ENCODE measurements around the gene VAMP1. TPM values are rescaled to one million over a fixed set of nuclear protein-coding genes. Genes with fewer than 3 reads are reported as not detected.
A peak's percentile ranks its signal among the peaks of the same experiment; 100 is the strongest.

The VAMP1 gene
- total and polyA plus RNA-seq, 12 donors = 1.4 to 10.2 (median 3.0) TPM

DNA sequence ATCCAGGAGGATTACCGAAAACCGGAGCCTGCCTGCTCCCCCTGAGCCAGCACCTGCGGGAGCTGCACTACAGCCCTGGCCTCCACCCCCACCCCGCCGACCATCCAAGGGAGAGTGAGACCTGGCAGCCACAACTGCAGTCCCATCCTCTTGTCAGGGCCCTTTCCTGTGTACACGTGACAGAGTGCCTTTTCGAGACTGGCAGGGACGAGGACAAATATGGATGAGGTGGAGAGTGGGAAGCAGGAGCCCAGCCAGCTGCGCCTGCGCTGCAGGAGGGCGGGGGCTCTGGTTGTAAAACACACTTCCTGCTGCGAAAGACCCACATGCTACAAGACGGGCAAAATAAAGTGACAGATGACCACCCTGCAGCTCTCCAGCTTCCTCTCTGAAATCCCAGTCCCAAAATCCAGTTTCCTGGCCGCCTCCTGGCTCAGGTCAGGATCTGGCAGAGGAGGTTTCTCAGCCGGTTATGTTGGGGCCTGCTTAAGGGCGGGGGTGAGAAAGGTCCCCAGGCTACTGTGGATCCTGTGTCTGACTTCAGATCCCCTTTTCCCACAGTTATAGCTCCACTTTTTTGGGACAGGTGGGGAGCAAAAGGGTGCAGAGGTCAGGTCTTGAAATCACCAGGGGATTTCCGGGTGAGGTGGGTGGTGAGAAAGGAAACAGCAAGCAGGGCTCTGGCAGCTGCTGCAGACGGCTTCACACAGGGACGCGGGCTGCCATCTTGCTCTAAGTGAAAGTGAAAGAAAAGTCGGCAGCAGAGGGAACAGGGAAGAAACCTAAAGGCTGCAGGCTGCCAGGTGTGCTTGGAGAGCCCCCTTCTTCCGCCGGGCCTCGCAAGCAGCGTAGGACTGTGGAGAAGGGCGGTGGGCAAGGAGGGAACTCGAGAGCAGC lies 18.9 kb downstream of the VAMP1 start, which contains the start of gene TAPBPL:
Gene TAPBPL, plus strand, starts transcription at position 695 of the 897 bp plus-strand sequence. CDS start 207 bp downstream, outside the sequence.
- ATAC-seq (peak; percentile 91 to 96 (median 94)), DNase-seq (peak; percentile 84 to 90)
- Histone ChIP-seq H3K36me3 (peaks cover 0 to 51% (median 13%) of the 10 kb centered on the region in 9 donors), H3K4me3 (peak within 1 kb of the TSS; percentile 56 to 85 (median 68)), H3K4me1 (peaks cover 4 to 31% (median 27%) of the 10 kb centered on the region in 9 donors), H3K9me3 (no peaks in the 10 kb centered on the region), H3K27me3 (no peaks in the 10 kb centered on the region), H3K27ac (peak within 1 kb of the TSS; percentile 92 to 100 (median 98))
- intact Hi-C loops (cut with DNase I) = loop anchor here in 1 of 10 donors (5.0 kb wide), 1 partner anchor 81 kb away; the partner anchor contains the start of gene GAPDH
- TF ChIP-seq, protein P1, sequence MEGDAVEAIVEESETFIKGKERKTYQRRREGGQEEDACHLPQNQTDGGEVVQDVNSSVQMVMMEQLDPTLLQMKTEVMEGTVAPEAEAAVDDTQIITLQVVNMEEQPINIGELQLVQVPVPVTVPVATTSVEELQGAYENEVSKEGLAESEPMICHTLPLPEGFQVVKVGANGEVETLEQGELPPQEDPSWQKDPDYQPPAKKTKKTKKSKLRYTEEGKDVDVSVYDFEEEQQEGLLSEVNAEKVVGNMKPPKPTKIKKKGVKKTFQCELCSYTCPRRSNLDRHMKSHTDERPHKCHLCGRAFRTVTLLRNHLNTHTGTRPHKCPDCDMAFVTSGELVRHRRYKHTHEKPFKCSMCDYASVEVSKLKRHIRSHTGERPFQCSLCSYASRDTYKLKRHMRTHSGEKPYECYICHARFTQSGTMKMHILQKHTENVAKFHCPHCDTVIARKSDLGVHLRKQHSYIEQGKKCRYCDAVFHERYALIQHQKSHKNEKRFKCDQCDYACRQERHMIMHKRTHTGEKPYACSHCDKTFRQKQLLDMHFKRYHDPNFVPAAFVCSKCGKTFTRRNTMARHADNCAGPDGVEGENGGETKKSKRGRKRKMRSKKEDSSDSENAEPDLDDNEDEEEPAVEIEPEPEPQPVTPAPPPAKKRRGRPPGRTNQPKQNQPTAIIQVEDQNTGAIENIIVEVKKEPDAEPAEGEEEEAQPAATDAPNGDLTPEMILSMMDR (IDR thresholded peaks at IDR 0.05) = no peak
- 0 to 2% methylated on average over 27 of the region's 27 CpGs for WGBS, 2 donors

- Histone ChIP-seq H3K9me3 (no peaks in the 10 kb centered on the region), H3K4me1 (peaks cover 4 to 31% (median 27%) of the 10 kb centered on the region in 9 donors), H3K27me3 (no peaks in the 10 kb centered on the region), H3K4me3 (peak overlapping the region; percentile 56 to 85 (median 68)), H3K36me3 (peaks cover 0 to 51% (median 13%) of the 10 kb centered on the region in 9 donors), H3K27ac (peak overlapping the region; percentile 92 to 100 (median 98))
- intact Hi-C loops (cut with DNase I) = loop anchor here in 1 of 10 donors (5.0 kb wide), 1 partner anchor 81 kb away; the partner anchor contains the start of gene GAPDH
- no peak for DNase-seq
- TF ChIP-seq, protein P1 (IDR thresholded peaks at IDR 0.05) = no peak
- 7 to 9% methylated on average over 11 of the region's 11 CpGs for WGBS, 2 donors
- ATAC-seq = peak in 6 of 8 donors; percentile 1 to 22 (median 8)
Observed at GRCh38 chr12:6450869-6451347, 19.6 kb downstream of the VAMP1 start.

DNA sequence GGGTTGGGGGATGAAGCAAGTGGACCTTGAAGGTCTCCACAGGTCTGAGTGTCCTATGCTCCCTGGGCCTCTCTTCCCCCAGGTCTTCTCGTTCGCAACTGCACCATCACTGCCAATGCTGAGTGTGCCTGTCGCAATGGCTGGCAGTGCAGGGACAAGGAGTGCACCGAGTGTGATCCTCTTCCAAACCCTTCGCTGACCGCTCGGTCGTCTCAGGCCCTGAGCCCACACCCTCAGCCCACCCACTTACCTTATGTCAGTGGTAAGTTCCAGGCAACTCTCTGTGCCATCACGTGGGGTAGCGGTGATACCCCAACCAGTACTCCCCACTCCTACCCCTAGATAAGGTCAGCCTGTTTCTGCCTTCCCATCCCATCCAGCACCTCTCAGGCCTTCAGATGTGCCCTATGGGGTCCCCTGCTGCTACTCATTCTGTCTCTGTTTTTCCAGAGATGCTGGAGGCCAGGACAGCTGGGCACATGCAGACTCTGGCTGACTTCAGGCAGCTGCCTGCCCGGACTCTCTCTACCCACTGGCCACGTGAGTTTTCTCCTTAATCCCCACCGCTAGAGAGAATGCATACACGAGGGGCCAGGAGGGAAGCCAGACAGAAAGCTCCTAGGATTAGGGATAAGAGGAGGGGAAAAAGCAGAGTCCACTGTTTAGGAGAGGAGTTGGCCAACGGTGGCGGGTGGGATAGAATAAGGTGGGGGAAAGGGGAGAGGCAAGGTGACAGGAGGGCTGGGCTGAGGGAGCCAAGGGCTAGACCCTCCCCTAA lies 20.2 kb downstream of the VAMP1 start:
- WGBS, 2 donors = 71% methylated on average over 16 of the region's 16 CpGs
- ATAC-seq (peak in 1 of 8 donors; percentile 2), DNase-seq (no peak)
- TF ChIP-seq, protein P1 (IDR thresholded peaks at IDR 0.05) = no peak
- peaks cover 4 to 31% (median 27%) of the 10 kb centered on the region in 9 donors for H3K4me1 ChIP-seq
- peak overlapping the region in 8 of 10 donors; percentile 56 to 85 (median 68) for H3K4me3 ChIP-seq
- H3K9me3 ChIP-seq = no peaks in the 10 kb centered on the region
- peak overlapping the region in 9 of 10 donors; percentile 95 to 100 (median 98) for H3K27ac ChIP-seq
- intact Hi-C loops (cut with DNase I) = loop anchor here in 1 of 10 donors (5.0 kb wide), 1 partner anchor 82 kb away; the partner anchor contains the start of gene GAPDH
- H3K36me3 ChIP-seq = peaks cover 0 to 51% (median 13%) of the 10 kb centered on the region in 9 donors
- no peaks in the 10 kb centered on the region for H3K27me3 ChIP-seq

Data from heart right ventricle (tissue), 16 donors.